ENCODE results near the gene RGS10. TPM values are rescaled to one million over a fixed set of nuclear protein-coding genes. Genes with fewer than 3 reads are reported as not detected.

RGS10 gene
- total RNA-seq, 1 experiment from 2014 or later = 10.6 TPM

- Histone ChIP-seq H2AFZ (ENCODE audit: low read length) (no peak overlapping the region), H2BK20ac (ENCODE audit: low read depth, low read length, poor library complexity, severe bottlenecking) (no peak overlapping the region), H2AK5ac (ENCODE audit: insufficient read length, low read length) (no peak overlapping the region), H3K9me3 (ENCODE audit: control insufficient read depth, low read depth, low read length) (no peaks in the 10 kb centered on the region), H3K79me1 (ENCODE audit: insufficient read depth, low read depth, low read length, poor library complexity, severe bottlenecking) (no peaks in the 10 kb centered on the region), H4K8ac (replicated peaks; ENCODE audit: insufficient read length, low read depth, low read length) (no peak overlapping the region), H3K79me2 (ENCODE audit: insufficient read depth, low read length) (no peaks in the 10 kb centered on the region), H4K20me1 (ENCODE audit: control insufficient read depth, insufficient read depth, insufficient read length) (no peaks in the 10 kb centered on the region), H2BK120ac (ENCODE audit: low read depth, low read length, poor library complexity, severe bottlenecking) (no peak overlapping the region), H4K91ac (ENCODE audit: insufficient read length, low read depth, low read length) (no peak overlapping the region), H2BK12ac (ENCODE audit: insufficient read length, low read depth, low read length) (no peak overlapping the region), H3K4me1 (ENCODE audit: insufficient read depth, low read length) (no peaks in the 10 kb centered on the region), H3K4ac (ENCODE audit: low read depth, low read length) (no peak overlapping the region), H3K18ac (ENCODE audit: insufficient read length, low read depth, low read length) (no peak overlapping the region), H3K9ac (ENCODE audit: extremely low read depth, insufficient read length, low read length) (no peak overlapping the region), H4K5ac (ENCODE audit: insufficient read length, low read depth, low read length) (no peak overlapping the region), H3T11ph (ENCODE audit: low read length) (no peak overlapping the region), H2BK5ac (ENCODE audit: insufficient read length, low read length) (no peak overlapping the region), H2BK15ac (ENCODE audit: low read depth, low read length) (no peak overlapping the region), H3K14ac (ENCODE audit: insufficient read depth, low read length) (no peak overlapping the region), H3K56ac (ENCODE audit: insufficient read length, low read depth, low read length) (no peak overlapping the region), H3K23me2 (ENCODE audit: insufficient read length, low read depth, low read length, poor library complexity, severe bottlenecking) (peaks cover 9% of the 10 kb centered on the region), H3K27ac (ENCODE audit: insufficient read length, low read depth, low read length) (no peak overlapping the region), H3K4me2 (ENCODE audit: insufficient read depth, insufficient read length, low read length) (no peak overlapping the region), H3K27me3 (ENCODE audit: insufficient read depth, low read length) (peaks cover 17% of the 10 kb centered on the region; the same call in 1 of the 2 replicates), H3K23ac (ENCODE audit: insufficient read length, low read depth, low read length) (no peak overlapping the region)
- DNase-seq = no peak
- TF ChIP-seq CTCF (conservative IDR thresholded peaks at IDR 0.05) = no peak
- Mint-ChIP-seq H3K4me3 (no peak overlapping the region; a peak in 1 of 5 replicates), H3K4me1 (peaks cover 6 to 14% of the 10 kb centered on the region in 2 experiments; a peak in 3 of 4 replicates), H3K9me3 (no peaks in the 10 kb centered on the region), H3K36me3 (ENCODE audit: insufficient read depth in 1 of 3, low read depth in 3 of 3) (no peaks in the 10 kb centered on the region), H3K27ac (no peak overlapping the region), H3K27me3 (ENCODE audit: low read depth) (peaks cover 38% of the 10 kb centered on the region)
- no CpG with 5 or more reads among the region's 5 CpGs for WGBS (ENCODE audit: extremely low coverage, insufficient read length, low lambda C conversion rate)
Measured at GRCh38 chr10:119537953-119538630, 4.4 kb downstream of the RGS10 start.
